ENCODE measurements around the gene PIP5K1C.

The PIP5K1C gene

GRCh38 chr19:3620817-3621547, 79.3 kb downstream of the PIP5K1C start:
- DNase-seq = no peak

GRCh38 chr19:3620145-3620816, 80.0 kb downstream of the PIP5K1C start:
- no peak for DNase-seq

GRCh38 chr19:3619631-3620012, 80.6 kb downstream of the PIP5K1C start:
- DNase-seq = no peak

GRCh38 chr19:3618811-3619630, 81.2 kb downstream of the PIP5K1C start:
- no peak for DNase-seq

DNA sequence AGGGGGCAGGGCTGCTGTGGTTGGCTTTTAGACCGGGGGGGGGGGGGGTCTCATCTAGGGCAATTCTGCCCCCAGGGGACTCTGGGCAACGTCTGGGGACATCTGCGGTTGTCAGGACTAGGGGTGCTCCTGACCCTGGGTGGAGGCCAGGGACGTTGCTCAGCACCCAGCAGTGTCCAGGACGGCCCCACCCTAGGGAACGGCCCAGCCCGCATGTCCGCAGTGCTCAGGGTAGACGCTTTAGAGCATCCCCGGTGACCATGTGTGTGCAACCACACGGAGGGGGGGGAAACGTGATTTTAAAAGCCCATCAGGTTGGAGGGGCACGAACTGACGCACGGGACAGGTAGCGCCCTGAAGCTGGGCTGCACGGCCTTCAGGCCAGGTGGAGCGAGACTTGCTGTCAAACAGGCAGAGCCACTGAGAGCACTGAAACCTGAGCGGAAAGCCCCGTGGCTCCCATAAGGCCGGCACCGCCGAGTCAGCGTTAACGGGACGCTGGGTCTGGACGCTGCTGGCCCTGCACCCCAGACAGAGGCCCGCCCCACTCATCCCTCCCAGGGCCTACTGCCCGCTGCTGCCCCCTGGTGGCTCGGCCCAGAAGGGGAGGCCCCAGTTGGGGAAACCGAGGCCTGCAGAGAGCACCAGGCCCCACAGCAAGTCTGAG, 82.0 kb downstream of the PIP5K1C start:
- peak; percentile 15 for DNase-seq

GRCh38 chr19:3617463-3617862, 82.8 kb downstream of the PIP5K1C start:
- no peak for DNase-seq

GRCh38 chr19:3615524-3616135, 84.6 kb downstream of the PIP5K1C start:
- no peak for DNase-seq

DNA sequence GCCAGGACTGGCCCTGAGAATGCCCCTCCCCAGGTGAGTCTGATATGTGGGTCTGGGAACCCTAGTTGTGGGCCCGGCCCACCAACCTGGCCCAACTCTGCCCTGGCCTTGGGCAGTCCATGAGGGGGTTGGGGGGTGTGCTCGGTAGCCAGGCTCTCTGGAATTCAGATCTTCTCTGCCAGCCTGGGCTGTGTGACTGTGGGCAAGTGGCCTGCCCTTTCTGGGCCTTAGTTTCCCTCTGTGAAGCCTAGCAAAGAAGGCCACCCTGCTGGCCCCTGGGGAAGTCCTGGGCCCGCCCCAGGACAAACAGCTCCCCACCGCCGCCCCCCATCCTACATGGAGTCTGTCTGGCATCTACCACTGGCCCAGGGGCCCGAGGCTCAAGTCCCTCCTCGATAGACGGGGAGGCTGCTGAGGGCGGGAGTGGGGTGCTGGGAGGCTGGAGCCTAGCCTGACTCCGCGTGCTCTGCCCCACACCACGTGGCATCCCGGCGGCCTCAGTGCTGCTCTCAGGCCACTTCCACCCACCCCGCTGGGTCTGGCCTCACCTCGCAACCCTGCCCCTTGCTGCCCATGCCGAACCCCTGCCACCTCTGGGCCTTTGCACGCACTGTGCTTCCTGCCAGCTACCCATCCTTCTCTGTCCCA, 85.3 kb downstream of the PIP5K1C start:
- DNase-seq = no peak

DNA sequence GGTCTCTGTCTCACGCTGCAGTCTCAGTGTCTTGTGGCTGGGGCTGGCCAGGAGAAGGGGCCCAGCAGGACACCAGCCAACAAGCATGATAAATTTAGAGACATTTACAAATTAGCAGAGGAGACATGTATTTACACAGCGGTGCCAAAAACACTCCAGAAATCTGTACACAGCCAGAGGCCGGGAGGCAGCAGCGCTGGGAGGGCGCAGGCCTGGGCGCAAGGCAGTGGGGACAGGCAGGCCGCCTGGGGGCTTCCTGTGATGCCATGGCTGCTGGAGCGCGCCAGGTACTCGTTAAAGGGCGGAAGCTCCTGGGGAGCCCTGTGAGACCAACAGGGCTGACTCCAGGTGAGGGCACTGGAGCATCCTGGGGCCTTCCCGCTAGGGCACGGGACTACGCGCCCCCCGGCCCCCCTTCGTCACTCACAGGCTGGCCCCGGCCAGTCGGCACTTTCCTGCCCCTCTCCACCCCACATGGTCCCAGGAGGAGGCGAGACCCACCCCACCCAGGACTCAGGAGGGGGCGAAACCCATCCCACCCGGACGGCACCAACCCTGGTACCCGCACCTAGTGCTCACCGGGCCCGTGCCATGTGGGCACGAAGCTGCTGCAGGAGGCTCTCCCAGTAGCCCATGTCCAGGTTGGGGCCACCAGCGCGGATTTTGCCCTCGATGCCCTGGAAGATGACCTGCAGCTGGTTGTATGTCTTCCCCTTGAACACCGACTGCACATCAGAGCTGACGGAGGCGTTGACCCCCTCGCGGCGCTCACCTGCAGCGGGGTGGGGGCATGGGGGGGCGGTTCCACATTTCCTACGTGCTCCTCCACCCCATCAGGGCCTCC, 86.2 kb downstream of the PIP5K1C start:
- no peak for DNase-seq

GRCh38 chr19:3612901-3613741, 87.1 kb downstream of the PIP5K1C start:
- no peak for DNase-seq

DNA sequence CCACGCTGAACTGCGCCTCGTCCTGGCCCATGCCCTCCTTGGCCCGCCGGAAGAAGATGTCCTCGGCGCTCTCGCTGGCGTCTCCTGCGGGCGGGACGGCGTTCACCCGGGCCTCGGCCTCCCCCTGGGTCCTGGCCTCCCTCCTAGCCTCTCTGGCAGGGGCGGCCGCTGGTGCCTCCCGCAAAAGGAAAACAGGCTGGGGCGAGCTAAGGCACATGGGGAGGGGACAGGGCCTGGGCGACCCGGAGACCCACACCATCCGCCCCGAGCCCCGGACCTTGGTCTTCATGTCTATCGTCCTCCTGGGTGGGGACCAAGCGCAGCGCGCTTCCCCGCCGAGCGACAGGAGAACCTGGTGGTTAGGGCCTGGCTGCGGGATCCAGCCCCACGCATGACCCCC, 87.9 kb downstream of the PIP5K1C start:
- DNase-seq = no peak

DNA sequence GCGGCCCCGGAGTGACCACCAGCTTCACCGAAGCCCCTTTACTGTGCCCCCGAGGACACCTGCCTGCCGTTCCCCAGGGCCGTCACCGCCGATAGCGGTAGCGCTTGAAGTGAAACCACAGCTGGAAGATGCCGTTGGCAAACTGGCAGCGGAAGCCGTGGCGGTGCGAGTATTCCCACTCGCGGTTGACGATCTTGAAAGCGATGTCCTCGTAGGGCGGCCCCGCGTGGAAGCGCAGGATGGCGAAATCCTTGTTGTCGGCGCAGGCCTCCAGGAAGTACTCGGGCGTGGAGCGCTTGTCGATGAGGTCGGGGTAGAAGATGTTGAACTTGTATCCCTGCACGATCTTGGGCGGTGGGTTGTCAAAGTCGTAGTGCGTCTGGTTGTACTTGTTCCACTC, 88.4 kb downstream of the PIP5K1C start:
- no peak for DNase-seq

DNA sequence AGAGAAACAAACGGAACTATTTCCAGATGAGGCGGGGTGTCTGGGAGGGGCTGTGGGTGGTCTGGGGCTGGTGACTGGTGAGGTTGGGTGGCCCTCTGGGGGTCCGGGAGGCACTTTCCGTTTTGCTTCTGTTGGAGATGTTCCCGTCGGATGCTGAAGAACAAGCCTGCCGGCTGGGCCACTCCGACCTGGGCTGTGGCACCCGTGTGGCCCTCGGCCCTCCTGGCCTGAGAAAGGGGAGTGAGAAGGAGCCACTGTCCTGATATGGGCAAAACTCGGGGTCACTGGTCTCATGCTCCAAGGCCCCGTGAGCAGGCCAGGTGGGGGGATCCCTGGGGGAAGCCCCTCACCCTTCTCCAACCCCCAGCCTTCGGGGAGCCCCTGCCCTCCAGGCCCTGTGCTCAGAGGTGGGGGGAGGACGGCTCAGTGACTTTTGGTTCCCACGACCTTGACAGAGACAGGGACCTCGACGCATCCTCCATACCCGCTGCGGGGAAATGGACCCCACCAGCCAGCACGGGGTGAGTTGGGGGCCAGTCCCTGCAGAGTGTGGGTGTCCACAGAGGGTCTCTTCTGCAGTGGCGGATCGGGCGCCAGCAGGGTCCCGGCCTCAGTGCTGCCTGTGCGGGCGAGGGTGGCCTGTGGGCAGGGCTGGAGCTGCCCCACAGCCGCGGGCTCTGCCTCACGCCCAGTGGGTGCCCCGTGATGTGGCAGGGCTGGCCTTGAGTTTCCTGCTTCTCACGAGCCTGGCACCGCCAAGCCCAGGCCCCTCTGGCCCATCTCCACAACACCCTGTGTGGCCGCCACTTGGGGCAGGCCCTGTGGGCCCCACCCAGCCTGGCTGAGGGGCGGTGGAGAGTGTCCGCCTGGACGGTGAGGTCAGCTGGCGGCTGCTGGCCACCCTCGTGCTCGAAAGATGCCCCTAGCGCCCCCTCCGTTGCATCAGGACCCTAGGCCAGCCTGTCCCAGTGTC, 89.2 kb downstream of the PIP5K1C start:
- no peak for DNase-seq

DNA sequence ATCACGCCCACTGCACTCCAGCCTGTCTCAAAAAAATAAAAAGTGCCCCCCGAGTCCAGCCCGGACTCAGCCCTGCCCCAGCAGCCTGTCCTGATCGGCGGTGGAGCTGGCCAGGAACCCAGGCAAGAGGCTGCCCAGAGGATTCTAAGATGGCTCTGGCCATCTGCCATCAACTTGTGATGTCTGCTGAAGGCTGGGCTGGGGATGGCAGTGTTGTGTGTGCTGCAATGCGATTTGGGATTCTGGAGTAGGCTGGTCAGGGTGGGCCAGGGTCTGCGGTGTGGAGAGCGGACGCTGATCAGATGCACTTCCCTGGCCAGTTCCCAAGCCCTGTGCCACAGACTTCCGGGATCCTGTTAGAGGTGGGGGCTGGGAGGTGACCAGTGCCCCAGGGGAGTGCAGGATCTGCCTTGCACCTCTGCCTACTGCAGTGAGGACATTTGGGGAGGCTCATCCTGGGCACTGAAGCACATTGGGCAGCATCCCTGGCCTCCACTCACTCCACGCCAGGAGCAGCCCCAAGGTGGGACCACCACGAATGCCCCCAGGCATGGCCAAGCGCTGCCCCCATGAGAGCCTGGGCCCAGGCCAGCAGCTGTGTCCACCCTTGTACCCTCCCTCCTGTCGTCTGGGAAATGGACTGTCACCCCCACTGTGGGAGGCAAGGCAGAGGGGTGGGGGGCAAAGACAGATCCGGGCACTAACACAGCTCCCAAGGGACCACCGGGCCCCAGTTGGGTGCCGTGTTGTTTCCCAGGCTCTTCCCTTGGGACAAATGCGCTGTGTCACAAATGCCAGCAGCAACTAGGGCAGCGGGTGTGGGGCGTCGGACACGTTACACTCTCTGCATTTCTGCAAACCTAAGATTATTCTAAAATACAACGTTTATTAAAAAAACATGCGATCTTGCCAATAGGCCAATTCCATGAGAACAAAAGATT, 90.2 kb downstream of the PIP5K1C start:
- no peak for DNase-seq

GRCh38 chr19:3608750-3609322, 91.4 kb downstream of the PIP5K1C start:
- DNase-seq = no peak

- DNase-seq = no peak
Measured at GRCh38 chr19:3608079-3608641, 92.1 kb downstream of the PIP5K1C start.

All from NCI-H226 (cell line).